Measurements from ENCODE around the gene MPP2. TPM values are rescaled to one million over a fixed set of nuclear protein-coding genes. Genes with fewer than 3 reads are reported as not detected.

Gene MPP2
- total RNA-seq, 1 donor: 0.72 TPM

- Histone ChIP-seq H3K4me1 (ENCODE audit: insufficient read depth, low read length) (no peaks in the 10 kb centered on the region), H3K79me2 (ENCODE audit: insufficient read depth, low read length) (no peaks in the 10 kb centered on the region), H3K36me3 (ENCODE audit: insufficient read depth, low read length) (no peaks in the 10 kb centered on the region), H3K4me3 (ENCODE audit: insufficient read depth, low read length) (no peak overlapping the region), H3K27me3 (ENCODE audit: insufficient read depth, low read length) (peaks cover 17% of the 10 kb centered on the region), H2AFZ (ENCODE audit: low read length) (no peak overlapping the region), H3K4me2 (ENCODE audit: insufficient read depth, low read length) (no peak overlapping the region), H4K20me1 (ENCODE audit: insufficient read depth, low read length) (no peaks in the 10 kb centered on the region), H3K27ac (ENCODE audit: low read depth, low read length) (no peak overlapping the region), H3K9me3 (ENCODE audit: low read depth, low read length) (no peaks in the 10 kb centered on the region)
- TF ChIP-seq CTCF (IDR thresholded peaks at IDR 0.05; ENCODE audit: extremely low read depth, low read depth, low read length): no peak
- no peak for DNase-seq (ENCODE audit: insufficient read length, low spot score, missing footprints)
These were observed 30.3 kb downstream of the MPP2 start for GRCh38 chr17:43877031-43877430.

- no peak for DNase-seq (ENCODE audit: insufficient read length, low spot score, missing footprints)
These were observed 31.7 kb downstream of the MPP2 start for GRCh38 chr17:43875476-43876147.

GRCh38 chr17:43874293-43874692 is 33.0 kb downstream of the MPP2 start:
- Histone ChIP-seq H3K79me2 (ENCODE audit: insufficient read depth, low read length) (no peaks in the 10 kb centered on the region), H3K4me2 (ENCODE audit: insufficient read depth, low read length) (no peak overlapping the region), H2AFZ (ENCODE audit: low read length) (no peak overlapping the region), H3K9me3 (ENCODE audit: low read depth, low read length) (no peaks in the 10 kb centered on the region), H3K4me1 (ENCODE audit: insufficient read depth, low read length) (no peaks in the 10 kb centered on the region), H3K27ac (ENCODE audit: low read depth, low read length) (no peak overlapping the region), H3K36me3 (ENCODE audit: insufficient read depth, low read length) (no peaks in the 10 kb centered on the region), H3K27me3 (ENCODE audit: insufficient read depth, low read length) (peaks cover 25% of the 10 kb centered on the region), H4K20me1 (ENCODE audit: insufficient read depth, low read length) (no peaks in the 10 kb centered on the region), H3K4me3 (ENCODE audit: insufficient read depth, low read length) (no peak overlapping the region)
- no peak for TF ChIP-seq CTCF (IDR thresholded peaks at IDR 0.05; ENCODE audit: extremely low read depth, low read depth, low read length)
- no peak for DNase-seq (ENCODE audit: insufficient read length, low spot score, missing footprints)

More at GRCh38 chr17:43875476-43876147, 31.7 kb downstream of the MPP2 start:
- no peaks in the 10 kb centered on the region for H3K79me2 ChIP-seq (ENCODE audit: insufficient read depth, low read length)
- no peaks in the 10 kb centered on the region for H3K36me3 ChIP-seq (ENCODE audit: insufficient read depth, low read length)
- H3K4me2 ChIP-seq (ENCODE audit: insufficient read depth, low read length): no peak overlapping the region
- no peak for TF ChIP-seq CTCF (IDR thresholded peaks at IDR 0.05; ENCODE audit: extremely low read depth, low read depth, low read length)
- H2AFZ ChIP-seq (ENCODE audit: low read length): no peak overlapping the region
- H3K27me3 ChIP-seq (ENCODE audit: insufficient read depth, low read length): peaks cover 20% of the 10 kb centered on the region
- no peaks in the 10 kb centered on the region for H3K9me3 ChIP-seq (ENCODE audit: low read depth, low read length)
- no peaks in the 10 kb centered on the region for H3K4me1 ChIP-seq (ENCODE audit: insufficient read depth, low read length)
- H3K27ac ChIP-seq (ENCODE audit: low read depth, low read length): no peak overlapping the region
- no peak overlapping the region for H3K4me3 ChIP-seq (ENCODE audit: insufficient read depth, low read length)
- H4K20me1 ChIP-seq (ENCODE audit: insufficient read depth, low read length): no peaks in the 10 kb centered on the region

GRCh38 chr17:43873815-43874214 is 33.5 kb downstream of the MPP2 start:
- no peak overlapping the region for H3K27ac ChIP-seq (ENCODE audit: low read depth, low read length)
- H3K4me2 ChIP-seq (ENCODE audit: insufficient read depth, low read length): no peak overlapping the region
- DNase-seq (ENCODE audit: insufficient read length, low spot score, missing footprints): no peak
- TF ChIP-seq CTCF (IDR thresholded peaks at IDR 0.05; ENCODE audit: extremely low read depth, low read depth, low read length): no peak
- no peaks in the 10 kb centered on the region for H3K9me3 ChIP-seq (ENCODE audit: low read depth, low read length)
- no peaks in the 10 kb centered on the region for H4K20me1 ChIP-seq (ENCODE audit: insufficient read depth, low read length)
- H3K27me3 ChIP-seq (ENCODE audit: insufficient read depth, low read length): peaks cover 25% of the 10 kb centered on the region
- no peaks in the 10 kb centered on the region for H3K79me2 ChIP-seq (ENCODE audit: insufficient read depth, low read length)
- no peak overlapping the region for H2AFZ ChIP-seq (ENCODE audit: low read length)
- H3K4me3 ChIP-seq (ENCODE audit: insufficient read depth, low read length): no peak overlapping the region
- H3K4me1 ChIP-seq (ENCODE audit: insufficient read depth, low read length): no peaks in the 10 kb centered on the region
- no peaks in the 10 kb centered on the region for H3K36me3 ChIP-seq (ENCODE audit: insufficient read depth, low read length)
